NB4 (cell line): Measurements from ENCODE around the gene NR3C1.

ENCODE experiments used
- MYC ChIP-seq: IDR thresholded peaks from 2 replicates; pipeline ENCODE4 v1.6.1; 2011; ENCODE audit warnings: low read depth, low read length
- POLR2A ChIP-seq: IDR thresholded peaks from 2 replicates; pipeline ENCODE4 v1.6.1; 2011; ENCODE audit warnings: mild to moderate bottlenecking; ENCODE audit not compliant: insufficient read length; ENCODE audit errors: extremely low read depth
- TF ChIP-seq, protein P1 (sequence below): IDR thresholded peaks from one replicate; pipeline ENCODE4 v1.5.1; 2012; ENCODE audit warnings: low read depth, low read length

DNA sequence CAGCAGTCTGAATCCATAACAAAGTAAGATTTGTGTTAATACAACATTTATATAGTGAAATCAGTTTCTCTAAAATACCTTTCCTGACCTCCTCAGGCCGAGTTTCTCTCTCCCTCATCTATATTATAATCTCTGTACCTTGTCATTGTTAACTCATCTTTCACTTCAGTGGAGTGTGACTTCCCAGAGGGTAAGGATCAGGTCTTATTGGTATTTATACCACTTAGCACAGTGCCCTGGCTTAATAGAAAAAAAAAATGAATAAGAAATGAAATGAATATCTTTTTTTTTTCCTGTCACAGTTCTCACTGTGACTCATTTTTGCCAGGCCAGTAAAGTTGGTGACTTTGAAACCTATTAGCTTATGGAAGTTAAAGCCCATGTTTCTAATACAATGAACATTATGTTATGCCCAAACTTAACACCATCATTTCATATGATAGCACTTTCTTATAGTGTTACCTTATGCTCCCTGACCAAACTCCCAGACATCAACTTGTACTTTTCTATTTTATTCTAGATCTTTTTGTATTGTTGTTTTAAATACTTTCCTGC is 90.1 kb downstream of the NR3C1 start:
- TF ChIP-seq POLR2A, result no peak
- TF ChIP-seq, protein P1, sequence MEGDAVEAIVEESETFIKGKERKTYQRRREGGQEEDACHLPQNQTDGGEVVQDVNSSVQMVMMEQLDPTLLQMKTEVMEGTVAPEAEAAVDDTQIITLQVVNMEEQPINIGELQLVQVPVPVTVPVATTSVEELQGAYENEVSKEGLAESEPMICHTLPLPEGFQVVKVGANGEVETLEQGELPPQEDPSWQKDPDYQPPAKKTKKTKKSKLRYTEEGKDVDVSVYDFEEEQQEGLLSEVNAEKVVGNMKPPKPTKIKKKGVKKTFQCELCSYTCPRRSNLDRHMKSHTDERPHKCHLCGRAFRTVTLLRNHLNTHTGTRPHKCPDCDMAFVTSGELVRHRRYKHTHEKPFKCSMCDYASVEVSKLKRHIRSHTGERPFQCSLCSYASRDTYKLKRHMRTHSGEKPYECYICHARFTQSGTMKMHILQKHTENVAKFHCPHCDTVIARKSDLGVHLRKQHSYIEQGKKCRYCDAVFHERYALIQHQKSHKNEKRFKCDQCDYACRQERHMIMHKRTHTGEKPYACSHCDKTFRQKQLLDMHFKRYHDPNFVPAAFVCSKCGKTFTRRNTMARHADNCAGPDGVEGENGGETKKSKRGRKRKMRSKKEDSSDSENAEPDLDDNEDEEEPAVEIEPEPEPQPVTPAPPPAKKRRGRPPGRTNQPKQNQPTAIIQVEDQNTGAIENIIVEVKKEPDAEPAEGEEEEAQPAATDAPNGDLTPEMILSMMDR, result no peak
- no peak for TF ChIP-seq MYC
